K562 (cell line): ENCODE results near the gene CNPY3. TPM values are rescaled to one million over a fixed set of nuclear protein-coding genes. Genes with fewer than 3 reads are reported as not detected.
A peak's percentile ranks its signal among the peaks of the same experiment; 100 is the strongest.
"Not testable (repeated sequence)": the region's sequence is repeated elsewhere in the genome, so short reads cannot be mapped to it uniquely, and the experiment has no call there.

Source experiments
- ATAC-seq: fragments of 200-7000 bp; cut with Tn5 transposase; 3 replicates; pipeline ENCODE4 v1.9.1; 2020; ENCODE audit warnings: moderate library complexity
- BruUV-seq: library from RNA; stranded (reverse); fragments of 400-500 nt; replicated peaks from 2 replicates; lab custom pipeline; 2021; lab: Mats Ljungman, UMichigan
- CTCF ChIA-PET: fragments of 300-600 bp; formaldehyde crosslinking; extraction: SDS; loops from one replicate; lab custom pipeline; 2021; ENCODE audit warnings: low intra/inter-chr PET ratio; lab: Yijun Ruan, JAX
- POLR2A ChIA-PET: fragments of 300-600, 350-650 bp; sonication (Branson Sonifier 250); formaldehyde crosslinking; extraction: SDS; loops from one replicate; lab custom pipeline; 2021; ENCODE audit warnings: antibody characterized with exemption, inconsistent platforms; lab: Yijun Ruan, JAX
- DNase-seq, 4 experiments: peaks; one replicate each; pipeline versions ENCODE4 v3.0.0 to v3.0.0-alpha.2; 2011 to 2018; ENCODE audit warnings: low spot score in 3 of 4, mixed read lengths in 3 of 4; ENCODE audit errors: extremely low read depth in 1 of 4
- FAIRE-seq: peaks from 2 replicates; lab custom pipeline; 2011; peaks lifted over from hg19 to GRCh38; lab: Jason Lieb, UNC
- H2AFZ ChIP-seq: 2 replicates; pipeline ENCODE4 v1.6.0; 2011; ENCODE audit warnings: low read depth, low read length, control low read depth, inconsistent platforms
- H3K27ac ChIP-seq: fragments of 200-600 bp; 3 replicates; pipeline ENCODE4 v1.8.0; 2011; ENCODE audit warnings: low read depth, mild to moderate bottlenecking, control low read depth, inconsistent platforms, low read length, moderate library complexity, mixed read lengths; ENCODE audit errors: extremely low read depth
- H3K27me3 ChIP-seq, 2 experiments: fragments of 300-600 bp in 1 of 2; 2 replicates in 1 of 2; 3 replicates in 1 of 2; pipeline versions ENCODE4 v1.6.0 to v1.8.0; 2011; ENCODE audit warnings: inconsistent platforms in 2 of 2, low read length in 2 of 2, mild to moderate bottlenecking in 1 of 2, mixed read lengths in 1 of 2, moderate library complexity in 1 of 2; ENCODE audit not compliant: control insufficient read depth in 2 of 2, insufficient read depth in 2 of 2
- H3K36me3 ChIP-seq: fragments of 300-600 bp; 3 replicates; pipeline ENCODE4 v1.8.0; 2011; ENCODE audit warnings: mild to moderate bottlenecking, low read length, inconsistent platforms; ENCODE audit not compliant: control insufficient read depth, insufficient read depth
- H3K4me1 ChIP-seq, 2 experiments: fragments of 200-600 bp in 1 of 2; replicated peaks in 1 of 2; 2 replicates in 1 of 2; 3 replicates in 1 of 2; pipeline versions ENCODE4 v1.5.1 to v1.8.0; 2011; ENCODE audit warnings: inconsistent platforms in 2 of 2, low read length in 2 of 2, mild to moderate bottlenecking in 1 of 2, mixed read lengths in 1 of 2, moderate library complexity in 1 of 2; ENCODE audit not compliant: control insufficient read depth in 2 of 2, insufficient read depth in 2 of 2
- H3K4me2 ChIP-seq: 2 replicates; pipeline ENCODE4 v1.6.1; 2011; ENCODE audit warnings: low read length, control low read depth, inconsistent platforms, mixed read lengths; ENCODE audit not compliant: insufficient read depth
- H3K4me3 ChIP-seq: fragments of 200-600 bp; sonication (generic), shearing (Covaris generic); 2 replicates; pipeline ENCODE4 v1.5.1; 2016; ENCODE audit warnings: control low read depth, inconsistent platforms
- H3K79me2 ChIP-seq: fragments of 200-600 bp; 3 replicates; pipeline ENCODE4 v1.8.0; 2011; ENCODE audit warnings: low read length, inconsistent platforms; ENCODE audit not compliant: control insufficient read depth, insufficient read depth
- H3K9ac ChIP-seq, 2 experiments: 2 replicates each; pipeline versions ENCODE4 v1.6.0 to v1.6.1; 2011; ENCODE audit warnings: low read depth in 2 of 2, low read length in 2 of 2, control low read depth in 1 of 2, inconsistent platforms in 1 of 2, mild to moderate bottlenecking in 1 of 2, mixed read lengths in 1 of 2; ENCODE audit not compliant: insufficient read depth in 1 of 2
- H3K9me1 ChIP-seq: one replicate; pipeline ENCODE4 v1.6.0; 2011; ENCODE audit warnings: inconsistent platforms, mild to moderate bottlenecking, low read length, moderate library complexity; ENCODE audit not compliant: control insufficient read depth, insufficient read depth
- H3K9me3 ChIP-seq: replicated peaks from 2 replicates; pipeline ENCODE4 v1.5.1; 2011; ENCODE audit warnings: low read depth, low read length, inconsistent platforms; ENCODE audit not compliant: control insufficient read depth, insufficient read depth
- H4K20me1 ChIP-seq: replicated peaks from 2 replicates; pipeline ENCODE4 v1.6.1; 2011; ENCODE audit warnings: low read length, inconsistent platforms, mixed read lengths; ENCODE audit not compliant: control insufficient read depth, insufficient read depth
- E2F5 ChIP-seq: sonication (generic); formaldehyde crosslinking; IDR thresholded peaks from 2 replicates; pipeline ENCODE4 v1.8.0; 2022; ENCODE audit warnings: mild to moderate bottlenecking, missing genetic modification reagents
- JUN ChIP-seq, 2 experiments: sonication (generic) in 1 of 2; formaldehyde crosslinking in 1 of 2; IDR thresholded peaks; 2 replicates each; pipeline versions ENCODE4 v1.6.1 to v1.8.0; 2012 to 2022; ENCODE audit warnings: borderline replicate concordance in 2 of 2, mild to moderate bottlenecking in 2 of 2, improper control_type of control experiment in 1 of 2, low read depth in 1 of 2, low read length in 1 of 2, missing genetic modification reagents in 1 of 2
- NRF1 ChIP-seq, 2 experiments: fragments of 450-650 bp; IDR thresholded peaks in 1 of 2; conservative IDR thresholded peaks in 1 of 2; 2 replicates each; pipeline ENCODE4 v1.6.1; 2014; ENCODE audit warnings: mild to moderate bottlenecking in 2 of 2
- POLR2A ChIP-seq: fragments of 450-650 bp; conservative IDR thresholded peaks from 2 replicates; pipeline ENCODE4 v1.6.1; 2016
- POLR2B ChIP-seq: fragments of 450-650 bp; IDR thresholded peaks from 2 replicates; pipeline ENCODE4 v1.6.1; 2018; ENCODE audit warnings: low read depth; ENCODE audit not compliant: partially characterized antibody
- POLR2H ChIP-seq: IDR thresholded peaks from 2 replicates; pipeline ENCODE4 v1.6.1; 2016; ENCODE audit warnings: missing genetic modification characterization, low read depth, mild to moderate bottlenecking, control low read depth, missing compliant biosample characterization, moderate library complexity
- SUPT5H ChIP-seq: fragments of 450-650 bp; IDR thresholded peaks from 2 replicates; pipeline ENCODE4 v1.6.1; 2016
- TFAM ChIP-seq: fragments of 250-450 bp; sonication (Bioruptor Pico); conservative IDR thresholded peaks from 2 replicates; pipeline ENCODE4 v1.5.0; 2021; ENCODE audit warnings: mild to moderate bottlenecking, moderate library complexity
- ZNF785 ChIP-seq: fragments of 250-450 bp; sonication (Bioruptor Pico); IDR thresholded peaks from 2 replicates; pipeline ENCODE4 v1.4.0; 2020; ENCODE audit warnings: mild to moderate bottlenecking
- WGBS: fragments of 100-300 bp; shearing (Covaris generic); methylation state at CpG from one replicate; pipeline ENCODE4 v1.1.6; 2016; ENCODE audit warnings: low coverage, mixed read lengths; ENCODE audit not compliant: insufficient coverage; ENCODE audit errors: missing lambda C conversion rate; 5-methylcytosine and 5-hydroxymethylcytosine counted together
- in situ Hi-C: fragments of 300-500 bp; cut with MboI; formaldehyde crosslinking; loops from 4 replicates; pipeline ENCODE4 v1.15.0; 2018; ENCODE audit warnings: inconsistent platforms, mixed read lengths
- intact Hi-C: fragments of 100-400 bp; cut with micrococcal nuclease; formaldehyde crosslinking; loops from 2 replicates; pipeline ENCODE4 v1.14.2; 2022
- polyA plus RNA-seq, 8 experiments: library from polyadenylated mRNA; depleted of rRNA in 4 of 8; stranded (reverse) in 5 of 8; unstranded in 3 of 8; fragments of >200 nt; fragmentation: Nextera tagmentation in 2 of 8; fragmentation: Illumina TruSeq in 1 of 8; extraction: Ambion mirVana in 2 of 8; extraction: Trizol in 1 of 8; gene quantifications; 2 replicates each; pipeline versions ENCODE4 v1.2.1 to v1.2.3, GENCODE V29; 2011 to 2014; ENCODE audit warnings: inconsistent platforms in 1 of 8, missing spikeins in 1 of 8
- total RNA-seq, 7 experiments: library from RNA; depleted of rRNA in 6 of 7; stranded (reverse); fragments of >200 nt in 6 of 7; fragmentation: Illumina TruSeq in 2 of 7; extraction: Trizol in 2 of 7; gene quantifications; 2 replicates each; pipeline versions ENCODE4 v1.2.1 to v1.2.3, GENCODE V29; 2011 to 2021; ENCODE audit warnings: low replicate concordance in 1 of 7

The CNPY3 gene
- total and polyA plus RNA-seq, 9 of the 15 experiments (the other 6 are each of a cell fraction or from before 2014, with no cell fraction given) = 2.4 to 37.4 (median 21.2) TPM

GRCh38 chr6:42888201-42888600, 41.1 kb upstream of the CNPY3 start:
- H3K9me1 ChIP-seq, H3K4me3 ChIP-seq, H3K9me3 ChIP-seq, FAIRE-seq, H4K20me1 ChIP-seq, H3K27ac ChIP-seq, DNase-seq, H3K27me3 ChIP-seq, in situ Hi-C loops, H2AFZ ChIP-seq, H3K9ac ChIP-seq, CTCF ChIA-PET, intact Hi-C loops, BruUV-seq, H3K4me2 ChIP-seq: not testable (repeated sequence)
- TF ChIP-seq POLR2A (peak; percentile 66), SUPT5H (peak; percentile 76), POLR2B (peak; percentile 63)
- ATAC-seq = peak; percentile 5; the same call in 2 of the 3 replicates
- WGBS = 100% methylated on average over 4 of the region's 4 CpGs
- Histone ChIP-seq H3K36me3 (peaks cover 58% of the 10 kb centered on the region), H3K4me1 (peaks cover 5 to 14% of the 10 kb centered on the region in 2 experiments), H3K79me2 (peaks cover 16% of the 10 kb centered on the region)
- POLR2A ChIA-PET = interaction anchor here (0.7 to 1.1 kb wide), 3 partner anchors 9 to 143 kb away, joined by 3 read pairs; partner anchors contain the start of genes RPL7L1 and TBCC

- H3K9me3 ChIP-seq = 0 out of 2 replicates have a peak, but pooled peaks cover 3% of the 10 kb centered on the region
- DNase-seq (peak in 1 of 4 experiments; percentile 8), ATAC-seq (peak; percentile 25), FAIRE-seq (no peak)
- H3K9me1 ChIP-seq = no peaks in the 10 kb centered on the region
- H3K4me2 ChIP-seq = no peak overlapping the region
- peaks cover 15 to 20% of the 10 kb centered on the region in 2 experiments for H3K4me1 ChIP-seq
- POLR2A ChIA-PET = interaction anchor here (1.0 to 4.0 kb wide), 3 partner anchors 9 to 144 kb away, joined by 3 to 34 read pairs (median 3); partner anchors contain the start of genes RPL7L1 and TBCC
- no peaks in the 10 kb centered on the region for H3K27me3 ChIP-seq
- H4K20me1 ChIP-seq = no peaks in the 10 kb centered on the region; the same call in 1 of the 2 replicates
- H3K4me3 ChIP-seq = no peak overlapping the region
- BruUV-seq = no TSS peak
- no peak overlapping the region for H3K27ac ChIP-seq
- H2AFZ ChIP-seq = no peak overlapping the region
- intact Hi-C loops = no loop called here
- CTCF ChIA-PET = no interaction called here
- peaks cover under 1% of the 10 kb centered on the region; the same call in 1 of the 3 replicates for H3K79me2 ChIP-seq
- WGBS = 92% methylated on average over 4 of the region's 4 CpGs
- peaks cover 42% of the 10 kb centered on the region for H3K36me3 ChIP-seq
- TF ChIP-seq POLR2A (peak; percentile 9; the same call in 1 of the 2 replicates), TFAM (CRISPR knock-in tag) (no peak), ZNF785 (CRISPR knock-in tag) (no peak), NRF1 (conservative IDR thresholded peaks at IDR 0.05 in 1 of 2, IDR thresholded peaks at IDR 0.05 in 1 of 2) (no peak), JUN (IDR thresholded peaks at IDR 0.05; ENCODE audit: borderline replicate concordance, low read depth, low read length) (no peak), JUN (CRISPR knock-in tag; IDR thresholded peaks at IDR 0.05; ENCODE audit: borderline replicate concordance) (no peak), E2F5 (CRISPR knock-in tag) (no peak), POLR2H (tag) (peak; percentile 38; the same call in 1 of the 2 replicates)
- in situ Hi-C loops = no loop called here
- no peak overlapping the region for H3K9ac ChIP-seq
Measured at GRCh38 chr6:42889815-42890214, 39.5 kb upstream of the CNPY3 start.
